Smooth muscle cell of the brain vasculature (primary cell): ENCODE results near the gene GORAB.

Experiments used
- DNase-seq: peaks from one replicate; pipeline ENCODE4 v3.0.0-alpha.2; 2012; ENCODE audit warnings: low read depth, low spot score

The GORAB gene

GRCh38 chr1:170537798-170538503, 6.0 kb downstream of the GORAB start:
- DNase-seq: no peak

- DNase-seq: no peak
These were observed 6.7 kb downstream of the GORAB start for GRCh38 chr1:170538687-170539086.

- DNase-seq: no peak
These were observed 7.2 kb downstream of the GORAB start for GRCh38 chr1:170539154-170539553.

GRCh38 chr1:170544624-170545023, 12.7 kb downstream of the GORAB start:
- DNase-seq: no peak

DNA sequence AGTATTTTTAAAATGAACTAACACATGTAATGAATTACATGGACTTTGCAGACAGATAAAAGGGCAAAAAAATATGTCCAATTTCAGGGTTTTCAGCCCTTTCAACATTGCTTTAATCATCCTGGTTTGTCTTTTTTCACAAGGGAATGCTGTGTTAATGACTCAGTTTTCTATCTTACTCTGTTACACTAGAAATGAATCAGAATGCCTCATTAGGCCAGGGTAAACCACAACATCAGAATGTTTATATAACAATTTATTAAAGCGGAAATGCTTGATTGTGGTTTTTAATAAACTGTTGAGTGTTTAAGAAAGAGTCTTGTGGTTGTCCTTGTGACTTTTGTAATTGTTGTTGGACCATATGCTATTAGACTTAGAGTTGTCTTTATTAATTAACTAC, 13.5 kb downstream of the GORAB start:
- no peak for DNase-seq

GRCh38 chr1:170547255-170547654, 15.3 kb downstream of the GORAB start:
- DNase-seq: no peak

GRCh38 chr1:170548497-170548896, 16.5 kb downstream of the GORAB start:
- DNase-seq: no peak

- DNase-seq: no peak
These were observed 23.4 kb downstream of the GORAB start for GRCh38 chr1:170555370-170555769.

DNA sequence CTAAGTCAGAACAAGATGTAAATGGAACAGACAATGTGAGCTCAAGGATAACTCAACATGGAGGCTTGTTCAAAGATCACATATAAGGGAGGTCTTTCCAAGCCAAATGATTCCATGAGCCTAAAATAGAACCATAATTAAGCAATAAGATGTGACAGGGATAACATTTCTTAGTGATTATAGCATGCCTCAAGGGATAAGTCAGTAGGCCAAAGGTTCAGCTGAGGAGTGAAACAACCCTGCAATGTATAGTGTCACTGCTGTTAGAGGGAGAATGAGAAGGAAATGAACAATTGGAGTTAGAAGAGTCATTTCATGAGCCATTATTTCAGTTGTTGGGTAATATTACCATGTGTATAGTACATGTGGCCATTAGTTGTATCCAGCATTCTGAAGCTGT, 25.0 kb downstream of the GORAB start:
- no peak for DNase-seq

GRCh38 chr1:170558731-170559130, 26.8 kb downstream of the GORAB start:
- DNase-seq: no peak

- no peak for DNase-seq
These were observed 27.2 kb downstream of the GORAB start for GRCh38 chr1:170559166-170559565.

DNA sequence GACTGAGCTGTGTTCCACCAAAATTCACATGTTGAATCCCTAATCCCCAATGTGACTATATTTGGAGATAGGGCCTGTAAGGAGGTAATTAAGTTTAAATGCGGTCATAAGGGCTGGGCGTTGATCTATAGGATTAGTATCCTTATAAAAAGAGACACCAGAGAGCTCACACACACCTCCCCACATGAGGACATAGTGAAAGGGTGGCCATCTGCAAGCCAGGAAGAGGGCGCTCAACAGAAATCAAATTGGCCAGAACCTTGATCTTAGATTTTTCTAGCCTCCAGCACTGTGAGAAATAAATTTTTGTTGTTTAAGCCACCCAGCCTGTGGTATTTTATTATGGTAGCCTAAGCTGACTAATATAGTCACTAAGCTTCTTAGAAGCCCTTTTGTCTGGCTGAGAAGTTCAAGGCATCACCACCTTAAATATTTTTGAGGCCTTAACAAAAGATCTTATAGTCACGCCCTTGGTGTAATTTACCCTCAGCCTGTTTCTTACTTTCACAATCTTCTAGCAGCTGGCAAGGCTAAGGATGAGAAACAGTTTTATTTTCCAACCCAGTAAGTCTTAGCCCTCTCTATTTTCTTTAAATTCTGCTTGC, 28.8 kb downstream of the GORAB start:
- DNase-seq: no peak

DNA sequence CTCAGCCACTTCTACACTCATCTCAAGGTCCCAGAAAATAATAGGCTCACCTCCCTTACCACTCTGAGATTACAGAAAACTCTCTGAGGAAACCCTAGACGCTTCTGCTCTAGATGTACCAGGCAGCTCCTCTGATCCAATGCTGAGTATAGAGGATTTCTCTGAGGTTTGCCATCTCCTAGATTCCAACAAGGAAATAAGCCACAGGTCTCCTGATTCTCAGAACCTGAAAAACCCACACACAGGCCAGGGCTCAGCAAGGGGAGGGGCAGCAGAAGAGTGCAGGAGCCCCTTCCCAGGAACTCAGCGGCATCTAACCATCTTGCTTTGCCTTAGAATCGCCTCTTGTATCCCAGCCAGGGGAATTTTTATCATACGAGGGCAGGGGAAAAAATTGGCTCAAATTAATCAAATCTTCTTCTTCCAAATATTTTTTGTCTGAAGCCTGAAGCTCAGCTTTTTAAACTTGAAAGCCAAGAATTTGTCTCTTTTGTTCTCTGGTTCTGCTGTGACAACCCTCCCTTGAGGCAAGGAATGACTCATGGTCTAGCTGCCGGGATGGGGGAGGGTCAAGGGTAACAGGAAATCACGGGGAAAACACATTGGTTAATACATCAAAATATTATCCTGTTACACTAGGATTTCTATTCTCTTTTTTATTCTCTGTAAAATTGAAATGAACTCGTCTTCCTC, 30.8 kb downstream of the GORAB start:
- peak; percentile 85 for DNase-seq

- DNase-seq: no peak
These were observed 35.2 kb downstream of the GORAB start for GRCh38 chr1:170567214-170567613.

- DNase-seq: no peak
These were observed 36.2 kb downstream of the GORAB start for GRCh38 chr1:170568197-170568596.

DNA sequence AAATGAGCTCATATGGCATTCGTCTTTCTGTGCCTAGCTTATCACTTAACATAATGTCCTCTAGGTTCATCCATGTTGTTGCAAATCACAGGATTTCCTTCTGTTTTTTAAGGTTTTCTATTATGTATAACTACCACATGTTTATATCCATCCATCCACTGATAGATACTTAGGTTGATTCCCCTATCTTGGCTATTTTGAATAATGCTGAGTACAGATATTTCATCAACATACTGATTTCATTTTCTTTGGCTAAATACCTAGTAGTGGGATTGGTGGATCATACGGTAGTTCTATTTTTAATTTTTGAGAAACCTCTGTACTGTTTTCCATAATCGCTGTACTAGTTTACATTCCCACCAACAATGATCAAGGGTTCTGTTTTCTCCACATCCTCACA, 45.0 kb downstream of the GORAB start:
- DNase-seq: no peak

GRCh38 chr1:170578359-170578758, 46.4 kb downstream of the GORAB start:
- no peak for DNase-seq

DNA sequence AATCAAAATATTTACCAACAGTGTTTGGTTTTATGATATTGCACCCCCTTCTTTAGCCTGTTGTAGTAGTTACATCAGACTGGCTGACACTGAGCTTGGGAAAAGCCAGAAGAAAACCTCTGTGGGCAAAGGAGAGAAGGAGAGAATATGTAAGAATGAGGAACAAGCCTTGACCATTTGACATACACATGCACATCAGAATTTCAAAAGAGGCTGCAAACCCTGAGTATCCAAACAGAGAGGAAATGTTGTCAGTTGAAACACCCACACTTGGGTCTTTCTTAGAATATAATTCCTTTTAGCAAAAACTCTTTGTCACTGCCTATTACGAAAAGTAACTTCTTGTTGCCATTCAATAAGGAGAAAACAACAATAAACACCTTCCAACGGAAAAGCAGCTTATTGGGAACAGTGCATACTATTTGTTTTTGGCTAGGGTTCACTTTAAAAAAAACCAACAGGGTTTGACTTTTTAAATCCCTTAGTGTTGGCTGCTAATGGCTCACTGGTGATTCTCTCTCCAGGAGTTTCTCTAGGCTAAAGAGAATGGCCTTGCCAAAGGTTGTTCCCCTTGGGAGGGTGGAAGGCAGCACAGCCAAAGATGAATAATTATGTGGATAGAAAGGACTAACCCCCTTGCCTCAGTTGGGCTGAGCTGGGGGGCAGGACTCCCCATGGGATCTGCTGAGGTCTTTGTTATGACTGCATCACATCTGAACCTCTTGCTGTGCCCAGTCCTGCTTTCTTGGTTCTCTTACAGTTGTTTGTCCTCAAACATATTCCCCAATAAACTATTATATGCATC, 48.9 kb downstream of the GORAB start:
- DNase-seq: no peak

GRCh38 chr1:170583186-170583585, 51.2 kb downstream of the GORAB start:
- DNase-seq: no peak

GRCh38 chr1:170586321-170587252, 54.6 kb downstream of the GORAB start:
- DNase-seq: no peak

GRCh38 chr1:170587253-170587593, 55.3 kb downstream of the GORAB start:
- DNase-seq: no peak
